NCI-H1417 treated with DMSO at 0.1 percent for 48 hours (cell line): ENCODE results near the gene GUSB.

Experiments used
- DNase-seq: peaks from one replicate; lab custom pipeline; 2025; lab: John Stamatoyannopoulos, UW

GUSB gene

DNA sequence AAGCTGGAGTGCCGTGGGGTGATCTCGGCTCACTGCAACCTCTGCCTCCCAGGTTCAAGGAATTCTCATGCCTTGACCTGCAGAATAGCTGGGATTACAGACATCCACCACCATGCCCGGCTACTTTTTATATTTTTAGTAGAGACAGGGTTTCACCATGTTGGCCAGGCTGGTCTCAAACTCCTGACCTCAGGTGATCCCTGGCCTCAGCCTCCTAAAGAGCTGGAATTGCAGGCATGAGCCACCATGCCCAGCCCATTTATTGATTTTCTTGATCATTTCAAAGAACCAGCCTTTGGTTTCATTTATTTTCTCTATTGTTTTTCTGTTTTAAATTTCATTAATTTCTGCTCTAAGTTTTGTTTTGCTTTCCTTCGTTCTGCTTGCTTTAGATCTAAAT lies 50.3 kb downstream of the GUSB start:
- DNase-seq, result no peak

DNA sequence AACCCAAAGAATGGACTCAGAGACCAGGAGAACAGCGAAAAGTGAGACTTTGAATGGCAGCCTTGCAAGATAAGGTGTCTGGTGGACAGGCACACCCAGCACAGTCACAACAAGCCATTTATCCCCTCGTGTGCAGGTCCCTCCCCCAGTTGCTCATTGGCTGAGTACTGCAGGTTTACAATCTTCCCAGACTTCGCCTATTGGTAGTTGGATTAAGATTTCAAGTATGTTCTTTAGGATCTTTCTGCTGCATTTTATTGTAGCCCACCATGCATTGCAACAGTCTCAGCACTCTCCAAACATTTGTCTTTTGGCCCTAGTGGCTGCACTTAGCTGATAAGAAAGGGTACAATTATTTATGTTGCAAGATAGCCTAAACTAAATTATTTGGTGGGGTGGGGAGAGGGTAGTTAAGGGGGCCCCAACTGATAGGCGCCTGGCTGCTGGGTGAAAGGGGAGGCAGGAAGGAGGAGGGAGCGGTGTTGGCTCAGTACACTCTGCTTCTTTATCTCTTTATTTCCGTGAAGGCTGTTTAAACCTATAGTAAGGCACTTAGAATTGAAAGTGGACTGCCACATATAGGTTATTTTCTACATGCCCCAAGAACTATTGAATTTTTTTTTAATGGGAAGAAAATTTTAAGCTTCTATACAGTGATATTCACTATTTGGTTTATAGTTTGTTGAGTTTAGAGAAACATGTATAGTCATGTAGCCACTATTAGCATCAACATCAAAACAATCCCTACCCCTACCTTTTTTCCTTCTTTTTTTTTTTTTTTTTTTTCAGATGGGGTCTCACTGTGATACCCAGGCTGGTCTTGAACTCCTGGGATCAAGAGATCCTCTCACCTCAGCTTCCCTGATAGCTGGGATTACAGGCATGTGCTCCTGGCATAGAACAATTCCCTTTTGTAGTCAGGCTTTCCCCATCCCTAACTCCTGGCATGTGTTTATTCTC lies 54.2 kb downstream of the GUSB start:
- DNase-seq, result no peak

DNA sequence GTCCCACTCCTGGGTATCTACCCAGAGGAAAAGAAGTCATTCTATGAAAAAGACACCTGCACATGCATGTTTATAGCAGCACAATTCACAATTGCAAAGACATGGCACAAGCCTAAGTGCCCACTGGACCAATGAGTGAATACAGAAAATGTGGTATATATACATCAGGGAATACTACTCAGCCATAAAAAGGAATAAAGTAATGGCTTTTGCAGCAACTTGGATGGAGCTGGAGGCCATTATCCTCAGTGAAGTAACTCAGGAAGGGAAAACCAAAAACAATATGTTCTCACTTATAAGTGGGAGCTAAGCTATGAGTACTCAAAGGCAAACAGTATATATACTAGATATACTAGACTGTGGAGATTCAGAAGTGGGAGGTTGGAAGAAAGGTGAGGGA lies 55.4 kb downstream of the GUSB start:
- no peak for DNase-seq

DNA sequence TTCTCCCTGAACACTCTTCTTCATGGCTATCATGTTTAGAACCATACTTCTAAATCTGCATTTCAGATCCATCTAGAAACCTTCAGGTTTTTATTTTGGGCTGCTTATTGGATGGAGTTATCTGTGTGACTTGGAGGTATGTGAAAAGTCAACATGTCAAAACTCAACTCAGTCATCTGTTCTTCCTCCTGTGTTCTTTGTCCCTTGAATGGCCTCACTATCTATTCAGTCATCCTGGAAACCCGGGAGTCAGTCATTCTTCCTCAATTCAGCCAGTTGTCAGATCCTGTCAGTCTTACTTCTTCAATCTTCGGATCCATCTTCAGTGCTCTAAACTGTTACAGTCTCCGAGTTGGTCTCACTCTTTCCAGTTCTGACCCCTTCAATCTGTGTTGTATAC lies 57.0 kb downstream of the GUSB start:
- DNase-seq, result no peak

DNA sequence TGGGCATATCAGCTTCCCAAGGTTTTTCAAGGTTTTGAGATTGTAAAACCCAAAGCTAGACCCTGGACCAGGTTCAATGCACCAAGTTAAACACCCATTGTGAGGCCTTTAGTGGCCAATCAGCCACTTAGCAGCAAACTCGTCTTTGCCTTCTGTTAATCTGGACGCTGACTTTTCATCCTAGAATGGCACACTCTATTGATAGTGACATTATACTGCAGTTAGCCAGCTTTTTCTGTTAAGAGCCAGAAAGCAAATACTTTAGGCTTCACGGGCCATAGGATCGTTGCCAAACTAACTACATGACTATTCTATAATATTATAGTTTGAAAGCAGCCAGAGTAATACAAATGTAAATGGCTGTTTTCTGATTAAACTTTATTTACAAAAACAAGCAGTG lies 57.8 kb downstream of the GUSB start:
- DNase-seq, result no peak

DNA sequence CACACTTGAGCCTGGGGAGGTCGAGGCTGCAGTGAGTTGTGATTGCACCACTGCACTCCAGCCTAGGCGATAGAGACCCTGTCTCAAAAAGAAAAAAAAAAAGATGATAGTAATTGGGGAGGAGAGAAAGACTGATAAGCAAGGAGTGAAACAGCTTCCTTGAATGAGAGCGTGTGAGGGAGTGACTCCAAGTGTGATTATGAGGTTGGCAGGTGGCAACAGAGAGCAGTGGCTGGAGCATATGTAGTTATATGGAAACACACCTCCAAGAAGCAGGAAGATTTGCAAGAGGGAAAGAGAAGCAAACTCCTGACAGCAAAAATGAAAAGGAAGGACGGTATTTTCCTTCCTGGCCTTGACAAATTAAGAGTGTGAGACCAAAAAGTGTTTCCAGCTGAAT lies 58.7 kb downstream of the GUSB start:
- DNase-seq, result no peak

DNA sequence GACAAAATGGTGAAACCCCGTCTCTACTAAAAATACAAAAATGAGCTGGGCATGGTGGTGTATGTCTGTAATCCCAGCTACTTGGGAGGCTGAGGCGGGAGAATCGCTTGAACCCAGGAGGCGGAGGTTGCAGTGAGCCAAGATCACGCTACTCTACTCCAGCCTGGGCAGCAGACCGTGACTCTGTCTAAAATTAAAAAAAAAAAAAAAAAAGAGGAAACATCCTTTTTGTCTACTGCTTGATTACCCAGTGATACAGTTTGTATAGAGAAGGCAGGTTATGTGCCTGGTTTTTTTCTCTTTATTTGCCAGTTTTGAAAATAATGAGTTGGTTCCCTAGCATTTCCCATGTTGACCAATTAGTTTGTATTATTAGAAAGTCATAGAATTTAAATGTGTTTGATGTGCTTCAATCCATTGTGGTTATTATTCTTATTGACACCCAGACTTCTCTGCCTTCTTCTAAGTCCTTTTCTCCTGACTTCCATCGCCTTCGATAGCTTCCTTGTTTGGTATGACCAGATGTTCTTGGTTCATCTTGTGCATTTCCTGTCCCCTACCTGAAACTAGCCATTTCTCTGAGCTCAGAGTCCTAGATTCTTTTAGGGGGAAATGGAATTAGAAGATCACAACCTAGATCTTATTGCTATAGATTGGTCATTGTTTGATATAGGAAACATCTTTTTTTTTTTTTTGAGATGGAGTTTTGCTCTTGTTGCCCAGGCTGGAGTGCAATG lies 65.9 kb downstream of the GUSB start:
- no peak for DNase-seq

DNA sequence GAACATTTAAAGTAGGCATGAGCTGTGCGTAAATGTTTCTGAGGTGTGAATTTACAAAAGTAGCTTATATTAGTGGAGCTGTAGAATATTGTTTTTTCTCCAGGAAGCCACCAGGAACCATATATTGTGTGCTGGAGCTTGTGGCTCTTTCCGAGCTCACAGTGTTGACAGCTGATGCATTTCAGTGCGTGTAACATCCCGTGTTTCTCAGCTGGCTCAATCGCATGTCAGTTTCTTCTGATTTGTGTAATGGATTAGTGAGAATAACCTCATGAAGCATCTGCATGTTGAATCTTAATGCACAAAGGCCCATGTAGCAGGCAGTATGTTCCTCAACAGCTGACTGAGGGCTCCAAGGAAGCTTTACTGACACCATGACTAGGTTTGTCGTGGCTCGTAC lies 69.8 kb downstream of the GUSB start:
- no peak for DNase-seq
